Glomerular endothelial cell (primary cell): ENCODE measurements around the gene CDH13. TPM values are rescaled to one million over a fixed set of nuclear protein-coding genes. Genes with fewer than 3 reads are reported as not detected.

Source experiments
- DNase-seq: peaks from one replicate; pipeline ENCODE4 v3.0.0-alpha.2; 2011; ENCODE audit warnings: low read depth, low spot score; ENCODE audit errors: extremely low read depth
- total RNA-seq: library from RNA; depleted of rRNA; stranded (reverse); fragments of >200 nt; gene quantifications from 2 replicates; pipeline ENCODE4 v1.2.3, GENCODE V29; 2015

The CDH13 gene
- total RNA-seq, 1 donor from 2014 or later, result 111 TPM

DNA sequence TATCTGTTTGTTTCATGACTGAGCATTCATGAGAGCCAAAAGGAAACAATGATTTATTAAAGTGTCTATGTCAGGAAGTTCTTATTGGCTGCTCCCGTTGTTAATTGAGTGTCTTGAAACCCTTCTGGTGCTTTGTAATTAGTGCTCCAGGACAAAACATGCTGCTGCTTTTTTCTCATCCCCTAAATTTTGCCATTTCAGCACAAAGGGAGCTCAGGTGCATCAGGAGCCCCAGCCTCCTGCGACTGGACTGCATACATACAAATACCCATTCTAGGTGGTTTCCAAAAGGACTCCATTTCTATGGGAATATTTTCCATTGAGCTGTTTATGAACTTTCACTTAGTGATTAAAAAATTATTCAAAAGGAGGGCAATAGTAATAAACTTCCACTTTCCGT lies 354.0 kb downstream of the CDH13 start:
- no peak for DNase-seq

DNA sequence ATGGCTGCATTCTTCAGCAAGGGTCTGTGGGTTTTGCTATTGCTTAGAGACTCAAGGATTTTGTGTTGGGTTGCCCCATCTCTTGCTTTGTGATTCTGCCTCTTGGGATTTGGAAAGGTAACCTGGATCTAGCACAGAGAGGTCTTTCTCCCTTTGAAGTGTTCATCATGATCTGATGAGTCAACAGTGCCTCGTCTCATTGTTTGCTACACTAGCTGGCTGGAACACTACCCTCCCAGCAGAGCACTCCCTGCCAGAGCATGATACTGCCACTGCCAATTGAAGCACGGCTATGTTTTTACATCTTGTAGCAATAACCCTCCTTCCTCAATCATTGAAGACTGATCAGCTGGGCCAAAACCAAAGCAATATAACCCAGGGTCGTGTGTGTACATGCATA lies 361.0 kb downstream of the CDH13 start:
- DNase-seq, result no peak

GRCh38 chr16:82990155-82990554 lies 363.4 kb downstream of the CDH13 start:
- DNase-seq, result no peak

GRCh38 chr16:82991410-82991809 lies 364.6 kb downstream of the CDH13 start:
- no peak for DNase-seq

GRCh38 chr16:82991966-82992675 lies 365.4 kb downstream of the CDH13 start:
- DNase-seq, result no peak

DNA sequence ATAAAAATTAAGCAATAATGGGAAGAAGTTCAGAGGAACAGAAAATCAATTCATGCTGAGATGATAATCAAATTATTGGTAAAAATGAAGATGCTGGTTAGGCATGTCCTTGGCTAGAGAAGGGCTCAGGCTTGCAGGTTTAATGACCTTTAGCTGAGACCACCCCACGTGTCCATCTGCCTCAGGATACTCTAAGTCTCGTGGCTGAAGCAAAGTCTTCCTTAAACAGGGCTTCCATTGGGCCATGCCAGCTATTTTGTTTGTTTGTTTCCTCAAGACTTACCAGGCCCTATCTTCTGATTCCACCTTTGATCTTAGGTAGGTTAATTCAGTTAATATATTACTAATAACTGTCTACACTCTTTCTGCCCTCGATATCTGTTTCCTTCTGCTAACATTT lies 366.0 kb downstream of the CDH13 start:
- DNase-seq, result no peak

- DNase-seq, result no peak
These were observed 366.6 kb downstream of the CDH13 start for GRCh38 chr16:82993415-82993814.

DNA sequence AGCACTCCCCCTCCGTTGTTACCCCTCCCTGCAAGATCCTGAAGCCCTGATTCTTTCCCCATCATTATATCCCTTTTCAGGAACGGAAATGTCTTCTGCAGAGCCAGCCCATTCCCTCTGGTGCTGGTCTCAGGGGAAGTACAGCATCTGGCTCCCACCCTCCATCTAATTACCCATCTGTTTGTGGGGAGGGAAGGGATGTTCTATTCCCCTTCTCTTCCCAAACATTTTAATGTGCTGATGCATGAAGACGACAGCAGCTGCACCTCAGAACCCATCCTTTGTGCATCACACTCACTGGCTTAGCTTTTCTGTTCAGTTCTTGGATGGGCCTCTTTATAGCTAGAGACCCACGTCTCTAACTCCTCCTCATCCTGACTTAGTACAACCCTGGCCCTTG lies 367.2 kb downstream of the CDH13 start:
- DNase-seq, result no peak

GRCh38 chr16:82995286-82995923 lies 368.6 kb downstream of the CDH13 start:
- no peak for DNase-seq

DNA sequence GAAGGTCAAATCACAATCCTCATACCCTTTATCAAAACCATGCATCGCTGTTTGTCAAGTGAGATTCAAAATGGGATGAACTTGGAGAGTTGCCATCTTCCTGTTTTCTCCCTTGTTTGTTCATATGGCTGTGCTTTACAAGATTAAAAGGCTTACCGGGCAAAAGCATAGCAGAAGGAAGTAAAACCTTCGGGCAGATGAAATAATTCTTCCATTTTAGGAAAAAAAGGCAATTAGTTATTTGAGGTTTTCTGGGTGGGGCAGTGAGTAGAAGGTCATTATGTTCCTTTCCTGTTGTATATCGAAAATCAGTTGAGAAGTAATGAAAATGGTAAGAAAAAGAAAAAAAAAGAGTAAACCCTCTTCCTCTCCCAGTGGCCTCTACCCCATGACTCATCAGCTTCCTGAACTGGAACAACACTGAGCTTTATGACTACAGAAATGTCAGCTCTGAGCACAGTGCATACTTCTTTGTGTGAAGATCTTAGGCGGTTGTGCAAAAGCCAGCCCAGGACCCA lies 369.2 kb downstream of the CDH13 start:
- DNase-seq, result peak; percentile 97

DNA sequence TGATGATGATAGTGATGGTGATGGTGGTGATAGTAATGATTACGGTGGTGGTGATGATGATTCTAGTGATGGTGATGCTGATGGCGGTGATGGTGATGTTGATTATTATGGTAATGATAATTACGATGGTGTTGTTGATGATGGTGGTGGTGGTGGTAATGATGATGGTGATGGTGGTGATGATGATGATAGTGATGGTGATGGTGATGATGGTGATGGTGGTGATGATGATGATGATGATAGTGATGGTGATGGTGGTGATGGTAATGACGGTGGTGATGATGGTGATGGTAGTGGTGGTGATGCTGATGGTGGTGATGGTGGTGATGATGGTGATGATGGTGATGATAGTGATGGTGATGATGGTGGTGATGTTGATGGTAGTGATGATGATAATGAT lies 370.0 kb downstream of the CDH13 start:
- no peak for DNase-seq

GRCh38 chr16:82999711-83000110 lies 372.9 kb downstream of the CDH13 start:
- DNase-seq, result no peak

- DNase-seq, result no peak
These were observed 375.9 kb downstream of the CDH13 start for GRCh38 chr16:83002351-83003334.

DNA sequence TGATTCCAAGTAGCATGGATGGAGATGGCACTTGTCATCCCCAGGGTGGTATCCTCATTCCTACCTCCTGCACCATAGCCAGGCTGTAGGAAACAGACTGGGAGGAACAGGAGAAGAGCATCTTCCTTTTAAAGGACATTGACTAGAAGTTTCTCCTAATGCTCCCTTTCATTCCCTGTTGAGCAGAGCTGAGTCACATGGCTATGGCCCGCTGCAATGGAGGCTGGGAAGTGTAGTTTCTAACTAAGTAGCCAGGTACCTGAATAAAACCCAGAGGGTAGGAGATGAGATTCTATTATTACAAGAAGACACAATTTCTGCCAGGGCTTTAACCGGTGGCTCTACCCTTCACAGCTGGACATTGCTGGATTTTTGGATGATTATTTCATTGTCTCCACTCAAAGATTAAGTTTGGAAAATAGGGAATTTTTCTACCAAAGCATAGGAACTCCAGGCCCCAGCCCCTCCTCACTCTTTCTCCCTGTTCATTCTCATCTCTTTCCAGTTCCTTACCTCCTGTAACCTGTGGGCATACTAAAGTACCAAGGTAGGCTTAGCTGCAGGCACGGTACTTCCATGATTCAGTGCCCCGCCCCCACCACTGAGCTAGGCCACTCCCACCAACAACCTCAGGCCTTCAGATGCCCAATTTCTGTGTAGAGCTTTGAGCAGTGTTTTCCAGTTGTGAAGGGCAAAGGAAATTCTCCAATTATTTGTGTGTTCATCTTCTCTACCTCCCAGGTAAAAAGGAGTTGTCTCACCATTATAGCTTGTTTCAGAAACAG lies 378.3 kb downstream of the CDH13 start:
- no peak for DNase-seq

- DNase-seq, result no peak
These were observed 378.9 kb downstream of the CDH13 start for GRCh38 chr16:83005653-83006160.

DNA sequence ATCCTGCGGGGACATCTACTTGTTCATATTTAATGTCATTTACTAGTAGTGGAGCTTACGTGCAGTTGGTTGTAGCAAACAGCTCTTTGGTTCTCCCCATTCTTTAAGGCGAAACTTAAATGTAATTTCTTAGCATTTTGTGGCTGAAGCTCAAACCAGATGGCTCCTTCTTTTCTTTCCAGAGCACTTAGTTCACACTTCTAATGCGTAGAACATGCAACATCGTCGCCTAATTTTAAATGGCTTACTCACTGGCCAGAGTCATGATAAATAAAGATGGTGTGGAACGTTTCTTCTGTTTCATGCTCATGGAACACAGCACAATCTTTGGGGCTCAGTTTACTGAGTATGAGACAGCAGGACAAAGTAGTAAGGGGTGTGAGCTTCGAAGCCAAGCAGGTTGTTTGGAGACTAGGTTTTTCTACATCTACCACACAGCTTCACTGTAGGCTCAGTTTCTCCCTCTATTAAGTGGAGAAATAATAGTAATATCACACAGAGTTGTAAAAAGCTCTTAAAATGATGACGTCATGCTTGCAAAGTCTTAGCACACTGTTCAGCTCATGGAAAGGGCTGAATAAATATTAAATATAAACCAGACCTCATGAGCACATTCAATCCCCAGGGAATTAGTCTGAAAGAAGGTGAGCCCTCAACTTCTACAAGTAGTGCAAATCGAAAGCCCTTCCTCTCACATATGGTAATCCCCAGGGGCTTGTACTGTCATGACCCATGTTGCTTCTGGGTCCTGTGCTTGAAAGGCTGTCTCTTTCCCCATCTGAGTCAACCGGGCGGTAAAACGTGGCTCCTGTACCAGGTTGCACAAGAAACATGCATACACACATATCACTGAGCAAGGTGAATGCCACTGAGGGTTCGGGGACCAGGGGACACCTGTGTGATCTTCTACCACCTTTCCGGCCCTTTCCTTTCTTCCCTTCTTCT lies 384.3 kb downstream of the CDH13 start:
- DNase-seq, result no peak

DNA sequence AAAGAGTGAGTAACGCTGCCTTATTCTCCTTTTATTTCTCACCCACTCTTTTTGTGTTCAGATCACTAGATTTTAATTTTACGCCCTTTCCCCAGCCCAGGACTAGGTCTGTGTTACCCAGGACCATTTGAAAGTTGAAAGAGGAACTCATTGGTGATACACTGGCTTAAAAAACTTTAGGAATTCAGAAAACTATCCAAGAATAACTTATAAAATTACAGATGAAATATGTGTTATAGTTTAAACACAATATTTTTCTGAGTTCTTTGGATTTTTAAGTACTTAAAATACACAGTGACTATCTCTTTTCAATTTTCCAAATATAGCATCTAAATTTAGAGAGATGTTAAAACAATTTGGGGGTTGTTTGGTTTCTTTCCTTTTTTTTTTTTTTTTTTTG lies 385.2 kb downstream of the CDH13 start:
- DNase-seq, result no peak

DNA sequence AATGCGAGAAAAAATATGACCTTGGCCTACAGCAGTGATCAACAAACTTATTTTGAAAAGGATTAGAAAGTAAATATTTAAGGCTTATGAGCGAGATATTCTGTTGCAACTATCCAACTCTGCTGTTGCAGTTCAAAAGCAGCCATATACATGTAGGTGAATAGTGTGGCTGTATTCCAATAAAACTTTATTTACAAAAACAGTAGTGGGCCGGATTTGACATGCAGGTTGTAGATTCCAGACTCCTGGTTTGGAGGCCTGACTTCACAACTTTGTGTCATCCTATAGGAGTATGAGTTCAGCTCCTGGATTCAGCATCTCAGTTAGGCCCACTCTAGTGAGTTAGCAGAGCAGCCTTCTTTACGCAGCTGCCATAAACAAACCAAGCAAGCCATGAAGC lies 386.3 kb downstream of the CDH13 start:
- DNase-seq, result no peak

DNA sequence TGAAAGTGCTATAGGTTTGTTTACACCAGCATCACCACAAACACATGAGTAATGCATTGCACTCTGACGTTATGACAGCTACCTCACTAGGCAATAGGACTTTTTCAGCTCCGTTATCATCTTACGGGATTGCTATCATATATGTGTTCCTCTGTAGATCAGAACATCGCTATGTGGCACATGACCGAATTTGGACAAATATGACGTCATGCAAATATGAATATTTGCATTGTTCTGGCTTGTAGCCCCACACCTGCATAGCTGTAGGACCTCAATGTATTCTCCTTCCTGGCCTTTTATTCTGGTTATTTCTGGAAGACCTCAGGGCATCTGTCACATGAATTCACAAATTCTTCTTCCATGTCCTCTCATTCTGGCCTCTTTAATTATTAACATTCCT lies 393.2 kb downstream of the CDH13 start:
- no peak for DNase-seq
